GM10248 (cell line): ENCODE data around the gene MAD1L1.

Source experiments
- CTCF ChIA-PET: fragments of 300-600 bp; sonication (Branson Sonifier 250); formaldehyde crosslinking; extraction: SDS; loops from one replicate; lab custom pipeline; 2021; ENCODE audit warnings: antibody characterized with exemption; lab: Yijun Ruan, JAX
- POLR2A ChIA-PET: fragments of 350-650 bp; sonication (Branson Sonifier 250); formaldehyde crosslinking; extraction: SDS; loops from one replicate; lab custom pipeline; 2020; ENCODE audit warnings: antibody characterized with exemption; lab: Yijun Ruan, JAX
- DNase-seq: peaks from one replicate; pipeline ENCODE4 v3.0.0; 2012; ENCODE audit errors: extremely low spot score
- TF ChIP-seq, protein P1 (sequence below): IDR thresholded peaks from 2 replicates; pipeline ENCODE4 v1.5.1; 2012; ENCODE audit warnings: mild to moderate bottlenecking, low read depth; ENCODE audit errors: extremely low read depth, missing control alignments, control extremely low read depth

Gene MAD1L1

DNA sequence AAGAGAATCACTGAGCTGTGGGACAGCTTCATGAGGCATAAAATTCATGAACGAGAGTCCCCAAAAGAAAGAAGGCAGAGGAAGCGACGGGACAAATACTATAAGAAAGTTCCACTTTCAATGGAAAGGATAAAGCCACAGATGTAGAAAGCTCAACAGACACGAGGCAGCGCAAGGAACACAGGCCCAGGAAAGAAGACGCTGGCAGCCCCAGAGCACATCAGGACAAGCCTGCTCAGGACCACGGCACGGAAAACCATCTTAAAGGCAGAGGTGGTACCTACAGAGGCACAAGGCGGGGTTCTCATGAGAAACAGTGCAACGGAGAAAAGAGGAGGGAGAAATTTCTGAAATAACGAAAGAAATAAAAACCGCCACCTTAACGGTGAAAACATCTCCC is 273.4 kb downstream of the MAD1L1 start:
- CTCF ChIA-PET: interaction anchor here (1.7 kb wide), 1 partner anchor 17 kb away, joined by 4 read pairs; no protein-coding TSS in a partner anchor
- TF ChIP-seq, protein P1, sequence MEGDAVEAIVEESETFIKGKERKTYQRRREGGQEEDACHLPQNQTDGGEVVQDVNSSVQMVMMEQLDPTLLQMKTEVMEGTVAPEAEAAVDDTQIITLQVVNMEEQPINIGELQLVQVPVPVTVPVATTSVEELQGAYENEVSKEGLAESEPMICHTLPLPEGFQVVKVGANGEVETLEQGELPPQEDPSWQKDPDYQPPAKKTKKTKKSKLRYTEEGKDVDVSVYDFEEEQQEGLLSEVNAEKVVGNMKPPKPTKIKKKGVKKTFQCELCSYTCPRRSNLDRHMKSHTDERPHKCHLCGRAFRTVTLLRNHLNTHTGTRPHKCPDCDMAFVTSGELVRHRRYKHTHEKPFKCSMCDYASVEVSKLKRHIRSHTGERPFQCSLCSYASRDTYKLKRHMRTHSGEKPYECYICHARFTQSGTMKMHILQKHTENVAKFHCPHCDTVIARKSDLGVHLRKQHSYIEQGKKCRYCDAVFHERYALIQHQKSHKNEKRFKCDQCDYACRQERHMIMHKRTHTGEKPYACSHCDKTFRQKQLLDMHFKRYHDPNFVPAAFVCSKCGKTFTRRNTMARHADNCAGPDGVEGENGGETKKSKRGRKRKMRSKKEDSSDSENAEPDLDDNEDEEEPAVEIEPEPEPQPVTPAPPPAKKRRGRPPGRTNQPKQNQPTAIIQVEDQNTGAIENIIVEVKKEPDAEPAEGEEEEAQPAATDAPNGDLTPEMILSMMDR: no peak
- POLR2A ChIA-PET: no interaction called here
- DNase-seq: no peak

DNA sequence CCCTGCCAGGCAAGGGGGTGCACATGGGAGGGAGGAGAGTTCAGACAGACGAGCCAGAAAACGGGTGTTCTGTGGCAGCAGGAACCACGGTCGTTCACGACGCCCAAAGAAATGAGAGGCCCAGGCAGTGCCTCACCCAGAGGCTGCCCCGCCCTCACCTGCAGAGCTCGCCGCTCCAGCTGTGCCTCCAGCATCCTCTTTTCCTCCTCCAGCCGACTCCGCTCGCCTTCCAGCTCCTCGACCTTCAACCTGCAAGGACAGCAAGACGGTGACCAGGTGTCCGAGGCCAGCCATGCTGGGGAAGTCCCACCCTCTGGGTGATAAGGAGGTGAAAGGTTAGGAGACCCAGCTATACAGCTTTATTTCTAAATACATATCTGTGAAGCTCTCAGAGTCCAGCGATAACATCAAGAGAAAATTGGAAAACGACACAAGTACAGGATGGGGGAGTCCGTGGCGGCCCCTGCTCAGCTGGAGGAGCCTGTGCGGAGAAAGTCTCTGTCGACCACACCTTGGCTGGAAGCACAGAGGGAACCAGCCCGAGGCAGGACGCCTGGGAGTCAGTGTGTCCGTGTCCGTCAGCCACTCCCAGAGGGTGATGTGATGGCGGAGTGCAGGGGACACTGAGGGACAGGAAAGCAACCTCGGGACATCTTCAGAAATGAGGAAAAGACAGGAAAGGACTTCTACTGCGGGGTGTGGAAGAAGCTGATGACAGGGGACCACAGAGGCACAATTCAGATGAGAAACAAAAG is 275.1 kb downstream of the MAD1L1 start:
- CTCF ChIA-PET: interaction anchor here (0.9 to 1.7 kb wide), 2 partner anchors 17 to 19 kb away, joined by 3 to 4 read pairs; no protein-coding TSS in a partner anchor
- TF ChIP-seq, protein P1: no peak
- no peak for DNase-seq
- POLR2A ChIA-PET: no interaction called here

DNA sequence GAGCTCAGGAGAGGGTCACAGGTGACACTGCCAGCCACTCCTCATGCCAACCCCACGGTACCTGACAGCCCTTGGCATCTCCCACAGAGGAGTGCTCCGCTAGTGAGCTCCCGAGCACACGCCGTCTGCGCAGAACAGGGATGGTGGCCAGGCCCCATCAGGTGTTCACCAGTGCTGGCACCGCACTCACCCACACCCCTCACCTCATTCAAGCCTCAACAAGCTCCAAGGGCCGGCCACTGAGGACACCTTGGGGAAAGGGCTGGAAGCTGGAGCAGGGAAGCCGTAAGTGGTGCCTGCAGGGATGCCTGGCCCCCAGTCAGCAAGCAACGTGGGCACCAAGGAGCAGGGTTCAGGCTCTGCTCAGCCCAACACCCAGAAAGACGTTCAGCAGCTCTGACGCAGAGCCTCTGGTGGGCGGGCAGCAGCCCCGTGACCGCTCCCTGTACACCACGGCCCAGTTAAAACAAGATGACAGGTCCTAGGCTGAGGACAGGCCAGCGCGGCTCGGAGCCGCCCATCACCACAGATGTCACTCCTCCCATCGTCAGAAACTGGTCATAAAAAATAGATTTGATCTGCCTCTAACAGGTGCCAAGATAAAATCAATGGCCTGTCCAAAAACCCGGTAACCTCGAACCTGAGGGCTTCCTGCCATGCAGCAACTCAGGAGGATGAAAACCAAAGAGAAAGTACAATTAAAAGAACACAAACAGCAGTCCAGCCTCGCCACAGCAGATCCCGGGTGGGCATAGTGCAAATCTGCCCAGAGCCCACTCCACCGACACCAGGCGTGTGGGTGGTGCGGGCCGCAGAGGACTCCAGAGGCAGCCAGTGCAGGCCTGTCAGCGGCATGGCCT is 275.9 kb downstream of the MAD1L1 start:
- TF ChIP-seq, protein P1: no peak
- POLR2A ChIA-PET: no interaction called here
- CTCF ChIA-PET: interaction anchor here (1.0 to 1.3 kb wide), 2 partner anchors 13 to 18 kb away, joined by 3 read pairs; no protein-coding TSS in a partner anchor
- no peak for DNase-seq

DNA sequence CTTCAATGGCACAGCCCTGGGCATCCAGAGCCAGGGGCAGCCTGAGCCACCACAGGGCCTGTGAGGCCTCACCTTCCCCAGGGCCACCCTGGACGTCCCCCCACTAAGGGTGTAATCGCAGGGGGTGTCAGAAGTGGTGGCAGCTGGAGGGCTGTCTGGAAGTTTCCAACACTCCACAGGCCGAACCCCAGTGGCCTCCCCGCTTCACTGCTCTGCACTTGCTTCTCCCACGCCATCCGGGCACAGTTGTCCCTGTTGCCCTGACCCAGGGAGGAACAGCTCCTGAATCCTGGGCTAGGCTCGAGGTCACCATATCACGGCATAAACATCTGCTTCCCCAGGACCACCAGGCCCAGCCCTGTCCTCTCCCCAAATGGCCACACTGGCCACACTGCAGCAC is 276.6 kb downstream of the MAD1L1 start:
- TF ChIP-seq, protein P1: no peak
- CTCF ChIA-PET: interaction anchor here (1.0 to 1.3 kb wide), 2 partner anchors 13 to 18 kb away, joined by 3 read pairs; no protein-coding TSS in a partner anchor
- DNase-seq: no peak
- POLR2A ChIA-PET: no interaction called here

DNA sequence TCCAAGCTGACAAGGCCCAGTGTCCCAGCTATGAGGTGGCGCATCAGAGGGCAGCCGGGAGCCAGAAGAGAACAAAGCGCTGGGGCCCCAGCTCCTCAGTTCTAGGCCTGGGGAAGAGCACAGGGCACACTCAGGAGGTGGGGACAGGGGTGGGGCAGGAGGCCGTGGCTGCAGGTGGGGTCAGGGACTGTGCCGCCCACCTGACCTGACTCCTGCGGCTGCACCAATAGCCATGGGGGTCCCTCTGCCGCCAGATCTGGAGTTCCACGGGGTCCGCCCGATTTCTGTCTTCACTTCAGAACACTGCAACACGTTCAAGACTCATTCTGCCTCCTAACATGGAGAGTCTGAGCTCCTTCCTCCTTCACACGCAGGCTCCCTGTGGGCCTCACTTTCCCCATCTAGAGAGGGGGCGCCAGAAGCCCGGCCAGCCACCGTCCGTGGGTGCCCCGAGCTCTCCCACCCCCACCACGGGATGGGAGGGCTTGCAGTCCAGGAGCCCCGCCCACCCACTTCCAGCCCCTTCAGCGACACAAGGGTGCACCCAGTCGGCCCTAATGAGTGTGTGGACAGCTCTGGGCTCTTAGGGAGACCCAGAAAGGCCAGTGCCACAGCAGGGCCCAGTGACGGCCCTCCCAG is 278.3 kb downstream of the MAD1L1 start:
- DNase-seq: no peak
- TF ChIP-seq, protein P1: no peak
- POLR2A ChIA-PET: no interaction called here
- CTCF ChIA-PET: interaction anchor here (1.4 kb wide), 1 partner anchor 12 kb away, joined by 4 read pairs; no protein-coding TSS in a partner anchor
